NB4 (cell line): ENCODE results near the gene TMEM174.
"Not testable (repeated sequence)": the region's sequence is repeated elsewhere in the genome, so short reads cannot be mapped to it uniquely, and the experiment has no call there.

ENCODE experiments used
- DNase-seq: peaks from one replicate; pipeline ENCODE4 v3.0.0; 2010; ENCODE audit warnings: low read depth
- H3K4me3 ChIP-seq: one replicate; pipeline ENCODE4 v1.5.1; 2011; ENCODE audit warnings: mild to moderate bottlenecking, low read depth, low read length, moderate library complexity
- CTCF ChIP-seq: IDR thresholded peaks from one replicate; pipeline ENCODE4 v1.5.1; 2012; ENCODE audit warnings: low read depth, low read length
- MAX ChIP-seq: IDR thresholded peaks from 2 replicates; pipeline ENCODE4 v1.6.1; 2011; ENCODE audit warnings: low read depth, low read length
- MYC ChIP-seq: IDR thresholded peaks from 2 replicates; pipeline ENCODE4 v1.6.1; 2011; ENCODE audit warnings: low read depth, low read length
- POLR2A ChIP-seq: IDR thresholded peaks from 2 replicates; pipeline ENCODE4 v1.6.1; 2011; ENCODE audit warnings: mild to moderate bottlenecking; ENCODE audit not compliant: insufficient read length; ENCODE audit errors: extremely low read depth

The TMEM174 gene

GRCh38 chr5:73201547-73202513 is 28.8 kb downstream of the TMEM174 start:
- no peak overlapping the region for H3K4me3 ChIP-seq

GRCh38 chr5:73204332-73204731 is 31.3 kb downstream of the TMEM174 start:
- H3K4me3 ChIP-seq: no peak overlapping the region
- no peak for DNase-seq
- no peak for TF ChIP-seq MYC
- no peak for TF ChIP-seq CTCF
- TF ChIP-seq MAX: no peak
- no peak for TF ChIP-seq POLR2A

More at GRCh38 chr5:73201547-73202513, 28.8 kb downstream of the TMEM174 start:
- TF ChIP-seq POLR2A: no peak
- peak; percentile 88 for TF ChIP-seq MAX
- TF ChIP-seq CTCF: peak; percentile 86
- TF ChIP-seq MYC: no peak
- peak; percentile 72 for DNase-seq

GRCh38 chr5:73204733-73205132 is 31.7 kb downstream of the TMEM174 start:
- no peak overlapping the region for H3K4me3 ChIP-seq
- no peak for TF ChIP-seq MYC
- TF ChIP-seq POLR2A: no peak
- DNase-seq: no peak

- DNase-seq: no peak
- no peak overlapping the region for H3K4me3 ChIP-seq
- TF ChIP-seq MAX (no peak), POLR2A (no peak), CTCF (no peak), MYC (no peak)
Measured at GRCh38 chr5:73205305-73205704, 32.3 kb downstream of the TMEM174 start.

- H3K4me3 ChIP-seq, DNase-seq: not testable (repeated sequence)
Measured at GRCh38 chr5:73207239-73207638, 34.2 kb downstream of the TMEM174 start.

- DNase-seq, H3K4me3 ChIP-seq: not testable (repeated sequence)
Measured at GRCh38 chr5:73209075-73209474, 36.1 kb downstream of the TMEM174 start.

GRCh38 chr5:73212693-73213092 is 39.7 kb downstream of the TMEM174 start:
- H3K4me3 ChIP-seq, DNase-seq: not testable (repeated sequence)

- no peak for DNase-seq
- no peak overlapping the region for H3K4me3 ChIP-seq
- TF ChIP-seq CTCF: no peak
- no peak for TF ChIP-seq MYC
- no peak for TF ChIP-seq POLR2A
- TF ChIP-seq MAX: no peak
Measured at GRCh38 chr5:73213566-73213998, 40.6 kb downstream of the TMEM174 start.
